ENCODE results near the gene CSNK2A1. TPM values are rescaled to one million over a fixed set of nuclear protein-coding genes. Genes with fewer than 3 reads are reported as not detected.

Gene CSNK2A1
- total RNA-seq = 100 to 1,000 TPM in 2 of 4 donors, 10 to 100 TPM in 2; 85.0 to 107 (median 96.9) TPM

GRCh38 chr20:543369-544152 is at the start of gene CSNK2A1:
Gene CSNK2A1, minus strand, starts transcription at chr20:543790. Its CDS starts 35,239 bp downstream, at chr20:508551.
- Histone ChIP-seq H3K36me3 (no peaks in the 10 kb centered on the region), H3K4me3 (peak within 1 kb of the TSS; percentile 88), H3K27ac (peak within 1 kb of the TSS; percentile 91), H3K27me3 (no peaks in the 10 kb centered on the region), H3K4me1 (peaks cover 41% of the 10 kb centered on the region), H3K9me3 (no peaks in the 10 kb centered on the region)
- TF ChIP-seq CTCF (IDR thresholded peaks at IDR 0.05) (no peak), POLR2A (IDR thresholded peaks at IDR 0.05) (peak in 1 of 2 donors; percentile 69), EP300 (IDR thresholded peaks at IDR 0.05) (no peak), POLR2AphosphoS5 (IDR thresholded peaks at IDR 0.05) (peak in 2 of 3 donors; percentile 56 to 63)
- WGBS = 0% methylated on average over 13 of the region's 44 CpGs
- peak; percentile 96 for DNase-seq (ENCODE audit: low spot score in 2 of 2)

DNA sequence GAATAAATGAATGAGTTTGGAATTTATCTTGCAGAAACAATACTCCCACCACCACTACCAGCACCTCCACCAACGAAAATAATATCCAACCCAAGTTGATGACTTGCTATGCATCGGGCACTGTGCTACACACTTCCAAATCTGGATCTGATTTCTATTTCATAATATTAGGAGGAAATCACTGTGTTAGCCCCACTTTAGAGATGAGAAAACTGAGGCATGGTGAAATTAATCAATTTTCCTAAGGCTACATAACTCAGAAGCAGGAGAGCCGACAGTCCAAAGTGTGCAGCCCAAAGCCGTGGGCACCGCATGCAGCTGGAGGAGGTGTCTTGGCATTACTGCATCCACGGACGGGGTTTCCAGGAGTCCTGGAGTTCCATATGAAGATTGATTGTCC is 48.9 kb upstream of the CSNK2A1 start:
- 82% methylated on average over 7 of the region's 7 CpGs for WGBS
- peaks cover 7% of the 10 kb centered on the region for H3K27me3 ChIP-seq
- DNase-seq (ENCODE audit: low spot score in 2 of 2) = no peak

GRCh38 chr20:591941-592340 is 48.4 kb upstream of the CSNK2A1 start:
- Histone ChIP-seq H3K4me1 (no peaks in the 10 kb centered on the region), H3K36me3 (no peaks in the 10 kb centered on the region), H3K4me3 (no peak overlapping the region), H3K27me3 (peaks cover 7% of the 10 kb centered on the region), H3K9me3 (no peaks in the 10 kb centered on the region), H3K27ac (no peak overlapping the region)
- no peak for DNase-seq (ENCODE audit: low spot score in 2 of 2)
- no peak for TF ChIP-seq POLR2A (IDR thresholded peaks at IDR 0.05)
- no peak for TF ChIP-seq EP300 (IDR thresholded peaks at IDR 0.05)
- no peak for TF ChIP-seq CTCF (IDR thresholded peaks at IDR 0.05)
- TF ChIP-seq POLR2AphosphoS5 (IDR thresholded peaks at IDR 0.05) = no peak
- 74% methylated on average over 5 of the region's 5 CpGs for WGBS

More for the DNA sequence above, 48.9 kb upstream of the CSNK2A1 start:
- no peaks in the 10 kb centered on the region for H3K36me3 ChIP-seq
- no peak overlapping the region for H3K27ac ChIP-seq
- TF ChIP-seq POLR2A (IDR thresholded peaks at IDR 0.05) (no peak), EP300 (IDR thresholded peaks at IDR 0.05) (no peak), CTCF (IDR thresholded peaks at IDR 0.05) (no peak), POLR2AphosphoS5 (IDR thresholded peaks at IDR 0.05) (no peak)
- H3K4me1 ChIP-seq = no peaks in the 10 kb centered on the region
- H3K4me3 ChIP-seq = no peak overlapping the region
- no peaks in the 10 kb centered on the region for H3K9me3 ChIP-seq

- H3K27me3 ChIP-seq = peaks cover 20% of the 10 kb centered on the region
- no peak for TF ChIP-seq CTCF (IDR thresholded peaks at IDR 0.05)
- TF ChIP-seq POLR2AphosphoS5 (IDR thresholded peaks at IDR 0.05) = no peak
- no peak for TF ChIP-seq EP300 (IDR thresholded peaks at IDR 0.05)
- TF ChIP-seq POLR2A (IDR thresholded peaks at IDR 0.05) = no peak
- 79% methylated on average over 10 of the region's 10 CpGs for WGBS
Measured at GRCh38 chr20:588932-589672, 45.5 kb upstream of the CSNK2A1 start.

GRCh38 chr20:588476-588875 is 44.9 kb upstream of the CSNK2A1 start:
- Histone ChIP-seq H3K4me1 (no peaks in the 10 kb centered on the region), H3K36me3 (no peaks in the 10 kb centered on the region), H3K27ac (no peak overlapping the region), H3K9me3 (no peaks in the 10 kb centered on the region), H3K4me3 (no peak overlapping the region), H3K27me3 (peaks cover 23% of the 10 kb centered on the region)
- DNase-seq (ENCODE audit: low spot score in 2 of 2) = no peak
- WGBS = 55% methylated on average over 3 of the region's 3 CpGs
- TF ChIP-seq POLR2AphosphoS5 (IDR thresholded peaks at IDR 0.05) = no peak
- no peak for TF ChIP-seq CTCF (IDR thresholded peaks at IDR 0.05)
- no peak for TF ChIP-seq EP300 (IDR thresholded peaks at IDR 0.05)
- no peak for TF ChIP-seq POLR2A (IDR thresholded peaks at IDR 0.05)

More at GRCh38 chr20:588932-589672, 45.5 kb upstream of the CSNK2A1 start:
- H3K9me3 ChIP-seq = no peaks in the 10 kb centered on the region
- H3K4me3 ChIP-seq = no peak overlapping the region
- H3K4me1 ChIP-seq = no peaks in the 10 kb centered on the region
- DNase-seq (ENCODE audit: low spot score in 2 of 2) = no peak
- H3K27ac ChIP-seq = no peak overlapping the region
- H3K36me3 ChIP-seq = no peaks in the 10 kb centered on the region
